Thoracic aorta (tissue), 2 donors: Measurements from ENCODE around the gene PDSS2. TPM values are rescaled to one million over a fixed set of nuclear protein-coding genes. Genes with fewer than 3 reads are reported as not detected.

Experiments
- ATAC-seq: fragments of 150-250 bp; one replicate; pipeline ENCODE4 v1.8.0; 2017; ENCODE audit warnings: low read depth; ENCODE audit not compliant: insufficient number of reproducible peaks, low FRiP score
- DNase-seq: peaks from one replicate; pipeline ENCODE4 v3.0.0-alpha.2; 2020; ENCODE audit warnings: low spot score
- H3K27ac ChIP-seq, 2 donors: fragments of 200-600 bp; sonication (generic); 1 replicate in 1 of 2; 2 replicates in 1 of 2; pipeline ENCODE4 v1.5.1; 2016; ENCODE audit warnings: mild to moderate bottlenecking in 2 of 2, moderate library complexity in 2 of 2
- H3K27me3 ChIP-seq: fragments of 200-600 bp; sonication (generic); replicated peaks from 2 replicates; pipeline ENCODE4 v1.6.0; 2016; ENCODE audit warnings: mild to moderate bottlenecking; ENCODE audit not compliant: insufficient read depth
- H3K36me3 ChIP-seq: fragments of 200-600 bp; sonication (generic); one replicate; pipeline ENCODE4 v1.5.1; 2016
- H3K4me1 ChIP-seq, 2 donors: fragments of 200-600 bp; sonication (generic); 1 replicate in 1 of 2; 2 replicates in 1 of 2; pipeline versions ENCODE4 v1.5.1 to v1.6.0; 2016; ENCODE audit warnings: low read depth in 2 of 2, mild to moderate bottlenecking in 1 of 2; ENCODE audit not compliant: control insufficient read depth in 1 of 2
- H3K4me3 ChIP-seq: fragments of 200-600 bp; sonication (generic); 2 replicates; pipeline ENCODE4 v1.5.1; 2016; ENCODE audit warnings: mild to moderate bottlenecking
- H3K9me3 ChIP-seq: fragments of 200-600 bp; sonication (generic); 2 replicates; pipeline ENCODE4 v1.5.1; 2016
- CTCF ChIP-seq: fragments of 200-600 bp; sonication (generic); IDR thresholded peaks from one replicate; pipeline ENCODE4 v1.5.1; 2019; ENCODE audit warnings: antibody characterized with exemption
- total RNA-seq, 2 donors: library from RNA; depleted of rRNA; stranded (reverse); fragments of >200 nt; gene quantifications; one replicate each; pipeline versions ENCODE4 v1.1.0 to v1.2.3, GENCODE V29; 2016

PDSS2 gene
- total RNA-seq, 2 donors from 2014 or later = 6.9 to 9.9 TPM

- Histone ChIP-seq H3K4me3 (no peak overlapping the region), H3K27ac (no peak overlapping the region), H3K9me3 (no peaks in the 10 kb centered on the region), H3K36me3 (no peaks in the 10 kb centered on the region), H3K4me1 (peaks cover 2 to 3% of the 10 kb centered on the region in 2 donors), H3K27me3 (no peaks in the 10 kb centered on the region)
- DNase-seq = no peak
- ATAC-seq = no peak
- TF ChIP-seq CTCF = no peak
Observed at GRCh38 chr6:107440936-107441335, 18.4 kb downstream of the PDSS2 start.

GRCh38 chr6:107439406-107439805, 20.0 kb downstream of the PDSS2 start:
- no peak overlapping the region for H3K4me3 ChIP-seq
- no peaks in the 10 kb centered on the region for H3K9me3 ChIP-seq
- peaks cover 4 to 8% of the 10 kb centered on the region in 2 donors for H3K4me1 ChIP-seq
- no peak for ATAC-seq
- no peak overlapping the region for H3K27ac ChIP-seq
- no peak for TF ChIP-seq CTCF
- H3K36me3 ChIP-seq = no peaks in the 10 kb centered on the region
- DNase-seq = no peak
- no peaks in the 10 kb centered on the region for H3K27me3 ChIP-seq

- H3K9me3 ChIP-seq = no peaks in the 10 kb centered on the region
- H3K27me3 ChIP-seq = no peaks in the 10 kb centered on the region
- ATAC-seq (no peak), DNase-seq (no peak)
- no peaks in the 10 kb centered on the region for H3K36me3 ChIP-seq
- peaks cover 4 to 8% of the 10 kb centered on the region in 2 donors for H3K4me1 ChIP-seq
- TF ChIP-seq CTCF = no peak
- no peak overlapping the region for H3K4me3 ChIP-seq
- no peak overlapping the region for H3K27ac ChIP-seq
Observed at GRCh38 chr6:107437691-107438090, 21.7 kb downstream of the PDSS2 start.

- DNase-seq = no peak
- Histone ChIP-seq H3K4me3 (no peak overlapping the region), H3K4me1 (peaks cover 4 to 8% of the 10 kb centered on the region in 2 donors), H3K27ac (no peak overlapping the region), H3K27me3 (no peaks in the 10 kb centered on the region), H3K9me3 (no peaks in the 10 kb centered on the region), H3K36me3 (no peaks in the 10 kb centered on the region)
- no peak for TF ChIP-seq CTCF
- no peak for ATAC-seq
Observed at GRCh38 chr6:107436881-107437280, 22.5 kb downstream of the PDSS2 start.

GRCh38 chr6:107435798-107436197, 23.6 kb downstream of the PDSS2 start:
- Histone ChIP-seq H3K36me3 (no peaks in the 10 kb centered on the region), H3K4me1 (peaks cover 4 to 8% of the 10 kb centered on the region in 2 donors), H3K4me3 (no peak overlapping the region), H3K27me3 (no peaks in the 10 kb centered on the region), H3K9me3 (no peaks in the 10 kb centered on the region), H3K27ac (no peak overlapping the region)
- TF ChIP-seq CTCF = no peak
- DNase-seq (no peak), ATAC-seq (no peak)
